ENCODE data around the gene MRGPRX2.

MRGPRX2 gene

DNA sequence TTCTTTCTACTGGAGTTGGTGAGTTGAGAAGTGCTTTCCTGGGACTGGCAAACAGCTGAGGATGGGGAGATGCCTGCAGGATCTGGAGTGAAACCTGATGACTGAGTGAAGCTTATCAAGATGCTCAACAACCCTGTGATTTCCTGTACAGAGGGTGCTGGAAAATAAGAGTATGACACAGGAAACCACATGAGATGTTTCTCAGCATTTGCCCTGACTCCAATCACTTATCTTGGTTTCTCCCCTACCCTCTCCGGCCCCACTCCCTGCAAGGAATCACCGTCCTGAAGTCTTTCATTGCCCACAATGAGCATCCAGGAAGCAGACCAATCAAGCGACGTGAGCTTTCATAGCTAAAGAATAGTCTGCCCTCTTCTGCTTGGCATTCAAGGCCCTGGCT lies at the start of gene MRGPRX2:
Gene MRGPRX2, minus strand, starts transcription at position 89 of the 400 bp plus-strand sequence. CDS start 4,315 bp downstream, outside the sequence.
- H3K4me3 ChIP-seq (ENCODE audit: low read depth, low read length) = no peak within 1 kb of the TSS
- no peak for DNase-seq (ENCODE audit: low read depth)

- no peak overlapping the region for H3K4me3 ChIP-seq (ENCODE audit: low read depth, low read length)
- no peak for DNase-seq (ENCODE audit: low read depth)
These were observed 49.8 kb upstream of the MRGPRX2 start for GRCh38 chr11:19110295-19110694.

- H3K4me3 ChIP-seq (ENCODE audit: low read depth, low read length) = no peak overlapping the region
- DNase-seq (ENCODE audit: low read depth) = no peak
These were observed 46.6 kb upstream of the MRGPRX2 start for GRCh38 chr11:19107125-19107524.

GRCh38 chr11:19105011-19105410 lies 44.5 kb upstream of the MRGPRX2 start:
- no peak overlapping the region for H3K4me3 ChIP-seq (ENCODE audit: low read depth, low read length)
- no peak for DNase-seq (ENCODE audit: low read depth)

GRCh38 chr11:19102521-19102900 lies 42.0 kb upstream of the MRGPRX2 start:
- DNase-seq (ENCODE audit: low read depth) = no peak
- H3K4me3 ChIP-seq (ENCODE audit: low read depth, low read length) = no peak overlapping the region

DNA sequence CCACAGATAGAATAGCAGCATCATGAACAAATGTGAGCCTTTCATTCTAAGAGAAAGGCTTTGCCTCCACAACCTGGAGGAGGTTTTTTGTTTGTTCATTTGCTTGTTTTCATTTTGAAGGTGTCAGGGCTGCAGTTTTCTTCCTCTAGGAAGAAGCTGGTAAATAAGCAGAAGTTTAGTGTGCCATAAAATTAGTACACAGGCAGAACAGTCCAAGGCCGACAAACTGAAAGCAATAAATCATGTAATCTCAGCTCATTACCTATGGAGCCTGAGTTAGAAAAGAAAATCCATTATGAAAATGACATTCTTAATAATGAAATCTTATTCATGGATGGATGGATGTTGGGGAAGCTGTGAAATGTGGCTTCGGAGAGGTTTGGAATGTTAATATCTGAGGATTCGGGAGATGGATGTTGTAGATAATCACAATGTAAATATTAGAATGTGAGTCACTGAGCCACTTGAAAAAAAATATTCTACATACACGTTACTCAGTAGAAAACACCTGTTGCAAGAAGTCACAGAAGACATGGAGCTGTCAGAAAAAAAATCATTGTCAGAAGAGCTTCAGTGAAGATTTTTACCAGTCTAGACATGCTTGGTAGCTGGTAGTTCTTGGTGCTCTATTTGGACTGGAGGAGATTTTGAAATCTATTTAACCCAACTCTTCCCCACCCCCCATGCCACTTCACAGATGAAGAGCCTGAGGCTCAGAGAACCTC lies 41.4 kb upstream of the MRGPRX2 start:
- H3K4me3 ChIP-seq (ENCODE audit: low read depth, low read length) = no peak overlapping the region
- DNase-seq (ENCODE audit: low read depth) = no peak

DNA sequence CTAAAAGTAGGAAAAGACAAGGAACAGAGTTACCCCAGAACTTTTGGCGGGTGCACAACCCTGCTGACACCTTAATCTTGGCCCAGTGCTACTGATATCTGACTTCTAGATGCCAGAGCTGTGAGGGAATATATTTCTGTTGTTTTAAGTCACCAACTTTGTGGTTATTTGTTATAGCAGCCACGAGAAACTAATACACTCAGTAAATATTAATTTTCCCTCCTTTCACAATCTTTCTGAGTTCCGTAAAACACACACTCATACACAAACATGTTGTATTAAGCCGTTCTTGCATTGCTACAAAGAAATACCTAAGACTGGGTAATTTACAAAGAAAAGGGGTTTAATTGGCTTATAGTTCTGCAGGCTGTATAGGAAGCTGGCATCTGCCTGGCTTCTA lies 40.4 kb upstream of the MRGPRX2 start:
- H3K4me3 ChIP-seq (ENCODE audit: low read depth, low read length) = no peak overlapping the region
- DNase-seq (ENCODE audit: low read depth) = no peak

DNA sequence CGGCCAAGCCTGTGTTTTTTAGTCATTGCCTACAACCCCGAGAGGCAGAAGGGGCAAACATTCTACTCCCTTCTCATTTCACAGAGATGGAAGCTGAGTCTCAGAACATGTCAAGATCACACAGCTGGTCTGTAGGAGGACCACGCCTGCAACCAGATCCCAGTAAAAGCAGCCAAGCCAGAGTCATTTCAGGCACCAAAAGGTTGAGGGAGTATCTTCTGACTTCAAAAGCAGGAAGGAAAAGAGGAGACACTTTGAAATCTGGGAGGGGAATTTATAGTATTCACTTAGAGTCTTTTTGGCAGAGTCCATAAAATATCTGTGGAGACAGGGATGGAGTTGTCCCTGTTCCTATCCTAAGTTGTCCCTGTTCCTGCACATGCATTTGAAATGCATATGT lies 38.6 kb upstream of the MRGPRX2 start:
- H3K4me3 ChIP-seq (ENCODE audit: low read depth, low read length) = no peak overlapping the region
- no peak for DNase-seq (ENCODE audit: low read depth)

DNA sequence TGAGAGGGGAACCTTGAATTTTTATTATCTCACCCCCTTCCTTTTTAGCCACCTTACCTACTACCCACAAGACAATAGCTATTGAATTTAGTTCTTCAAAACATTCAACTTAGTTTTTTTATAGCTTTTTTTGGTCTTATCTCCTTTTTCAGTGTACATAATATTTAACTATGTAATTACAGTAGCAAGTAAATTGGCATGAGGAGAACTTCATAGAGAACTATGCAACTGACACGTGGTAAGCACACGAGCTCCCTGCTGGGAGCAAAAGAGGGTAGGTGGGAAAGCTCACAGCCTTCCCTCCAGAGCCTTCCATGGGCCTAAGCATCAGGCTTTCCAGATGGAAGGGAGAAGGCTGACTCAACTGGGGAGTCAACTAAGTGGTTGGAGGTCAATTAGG lies 34.3 kb upstream of the MRGPRX2 start:
- no peak overlapping the region for H3K4me3 ChIP-seq (ENCODE audit: low read depth, low read length)
- no peak for DNase-seq (ENCODE audit: low read depth)

- H3K4me3 ChIP-seq (ENCODE audit: low read depth, low read length) = no peak overlapping the region
- peak; percentile 36 for DNase-seq (ENCODE audit: low read depth)
These were observed 33.5 kb upstream of the MRGPRX2 start for GRCh38 chr11:19093976-19094375.

- no peak overlapping the region for H3K4me3 ChIP-seq (ENCODE audit: low read depth, low read length)
- DNase-seq (ENCODE audit: low read depth) = no peak
These were observed 32.3 kb upstream of the MRGPRX2 start for GRCh38 chr11:19092850-19093249.

DNA sequence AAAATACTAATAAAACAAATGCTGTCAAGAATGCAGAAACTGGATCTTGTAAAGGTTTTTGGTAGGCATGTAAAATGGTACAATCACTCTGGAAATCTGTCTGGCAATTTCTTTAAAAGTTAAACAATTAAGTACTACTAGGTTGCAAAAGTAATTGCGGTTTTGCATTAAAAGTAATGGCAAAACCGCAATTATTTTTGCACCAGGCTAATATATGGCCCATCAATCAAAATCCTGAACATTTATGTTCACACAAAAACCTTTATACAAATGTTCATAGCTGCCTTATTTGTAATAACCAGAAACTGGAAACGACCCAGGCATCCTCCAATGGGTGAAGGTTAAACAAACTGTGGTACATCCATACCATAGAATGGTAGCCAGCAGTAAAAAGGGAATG lies 31.8 kb upstream of the MRGPRX2 start:
- DNase-seq (ENCODE audit: low read depth) = no peak
- H3K4me3 ChIP-seq (ENCODE audit: low read depth, low read length) = no peak overlapping the region

DNA sequence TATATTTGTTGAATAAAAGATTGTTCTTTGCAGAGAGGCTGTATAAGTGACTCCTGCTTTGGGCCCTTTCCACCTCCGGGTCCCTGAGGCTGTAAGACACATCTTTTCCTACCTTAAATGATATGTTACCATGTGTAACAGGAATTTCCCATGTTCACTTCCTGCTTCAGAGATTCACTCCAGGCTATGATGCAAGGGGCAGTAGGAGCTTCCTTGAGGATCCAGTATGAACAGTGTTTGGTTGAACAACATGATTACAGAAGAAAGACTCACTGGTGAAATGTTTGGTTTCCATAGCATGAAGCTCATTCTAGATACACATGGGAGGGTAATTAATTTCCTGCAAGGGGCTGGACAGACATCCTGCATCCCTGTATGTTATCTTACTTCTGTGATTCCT lies 30.8 kb upstream of the MRGPRX2 start:
- H3K4me3 ChIP-seq (ENCODE audit: low read depth, low read length) = no peak overlapping the region
- DNase-seq (ENCODE audit: low read depth) = no peak

- H3K4me3 ChIP-seq (ENCODE audit: low read depth, low read length) = no peak overlapping the region
- DNase-seq (ENCODE audit: low read depth) = no peak
These were observed 28.9 kb upstream of the MRGPRX2 start for GRCh38 chr11:19089421-19089820.

GRCh38 chr11:19088791-19089190 lies 28.3 kb upstream of the MRGPRX2 start:
- no peak overlapping the region for H3K4me3 ChIP-seq (ENCODE audit: low read depth, low read length)
- DNase-seq (ENCODE audit: low read depth) = no peak

- DNase-seq (ENCODE audit: low read depth) = peak; percentile 82
- H3K4me3 ChIP-seq (ENCODE audit: low read depth, low read length) = no peak overlapping the region
These were observed 27.1 kb upstream of the MRGPRX2 start for GRCh38 chr11:19087658-19088057.

DNA sequence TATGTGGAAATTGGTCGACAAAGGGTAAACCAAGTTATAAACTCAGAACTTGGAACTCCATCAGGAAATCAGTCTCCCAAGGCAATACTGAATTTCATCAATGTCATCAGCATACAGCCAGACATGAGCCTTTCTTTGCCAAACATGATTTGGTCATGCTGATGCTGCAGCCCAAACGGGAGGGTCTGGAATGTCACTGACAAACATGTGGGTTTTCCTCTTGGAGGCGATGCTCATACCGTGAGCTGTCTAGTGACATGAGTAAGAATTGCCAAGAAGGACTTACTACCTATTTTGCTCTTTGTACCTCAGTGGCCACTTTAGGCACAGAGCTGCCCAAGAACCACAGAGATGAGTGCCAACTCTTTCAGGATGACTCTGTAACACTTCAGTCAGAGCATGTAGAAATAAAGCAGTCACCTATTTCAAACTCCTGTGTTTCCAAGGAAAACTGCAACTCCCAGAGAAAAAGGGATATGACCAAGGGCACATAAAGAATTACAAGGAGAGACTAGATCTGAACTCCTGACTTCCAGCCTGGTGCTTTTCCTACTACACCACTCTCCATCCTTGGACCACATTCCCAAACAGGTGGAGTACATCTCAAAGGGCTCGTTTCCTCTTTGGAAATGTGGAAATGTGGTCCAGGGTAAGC lies 24.3 kb upstream of the MRGPRX2 start:
- no peak overlapping the region for H3K4me3 ChIP-seq (ENCODE audit: low read depth, low read length)

DNA sequence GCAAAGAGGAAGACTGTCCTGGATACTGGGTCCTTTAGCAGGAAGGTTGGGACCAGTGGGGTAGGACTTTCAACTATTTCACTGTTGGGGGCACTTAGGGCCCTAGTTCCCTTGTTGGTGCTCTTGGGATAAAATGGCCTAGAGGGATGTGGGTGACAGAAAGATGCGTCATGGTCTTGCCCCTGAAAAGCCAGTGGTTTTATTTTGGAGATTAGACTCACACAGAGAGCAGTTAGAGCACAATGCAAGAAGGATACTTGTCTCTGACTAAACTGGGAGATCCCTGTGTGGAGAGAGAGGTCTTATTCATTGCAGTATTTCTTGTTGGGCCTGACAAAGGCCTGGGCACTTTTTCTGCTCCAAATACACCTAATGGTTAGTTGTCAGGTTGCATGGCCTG lies 22.6 kb upstream of the MRGPRX2 start:
- no peak overlapping the region for H3K4me3 ChIP-seq (ENCODE audit: low read depth, low read length)
- DNase-seq (ENCODE audit: low read depth) = no peak

More for the DNA sequence above, 24.3 kb upstream of the MRGPRX2 start:
- no peak for DNase-seq (ENCODE audit: low read depth)

- H3K4me3 ChIP-seq (ENCODE audit: low read depth, low read length) = no peak overlapping the region
- peak; percentile 95 for DNase-seq (ENCODE audit: low read depth)
These were observed 20.1 kb upstream of the MRGPRX2 start for GRCh38 chr11:19080579-19080993.

DNA sequence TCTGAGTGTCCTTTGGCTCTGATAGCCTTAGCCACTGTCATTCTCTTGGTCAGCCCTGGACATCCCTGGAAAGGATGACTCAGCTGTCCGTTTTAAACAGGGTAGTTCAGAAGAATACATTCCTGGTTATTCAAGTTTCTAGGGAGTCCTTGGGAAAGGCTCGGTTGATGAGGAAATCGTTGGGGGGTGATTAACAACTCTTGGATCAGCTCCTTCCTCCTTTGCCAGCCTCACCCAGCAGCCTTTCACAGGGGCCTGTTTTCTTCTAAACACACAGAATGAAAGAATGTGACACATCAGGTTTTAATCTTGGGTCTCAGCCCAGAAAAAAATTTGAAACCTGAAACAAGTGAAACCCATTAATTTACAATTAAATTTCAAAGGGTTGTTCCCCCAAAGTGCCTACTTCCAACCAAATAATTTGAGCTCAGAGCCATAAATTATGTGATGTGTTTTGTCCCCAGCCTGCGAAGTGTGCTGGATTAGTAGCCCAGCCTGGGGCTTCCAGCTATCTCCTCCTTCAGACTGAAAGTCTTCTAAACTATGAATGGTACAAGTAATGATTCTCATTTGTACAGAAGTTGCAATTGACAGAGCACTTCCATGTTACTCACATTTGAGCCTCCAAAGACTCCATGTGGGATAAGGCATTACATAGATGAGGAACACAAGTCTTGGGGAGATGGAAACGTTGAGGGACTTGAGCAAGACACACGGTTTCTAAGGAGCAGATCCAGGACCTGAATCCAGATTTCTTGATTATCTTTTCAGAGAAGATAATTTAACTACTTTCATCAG lies 19.3 kb upstream of the MRGPRX2 start:
- DNase-seq (ENCODE audit: low read depth) = peak; percentile 84
- H3K4me3 ChIP-seq (ENCODE audit: low read depth, low read length) = no peak overlapping the region
